COLO829 (cell line): ENCODE measurements around the gene PIEZO1.

Experiments used
- DNase-seq: peaks from one replicate; pipeline ENCODE4 v3.0.0; 2012; ENCODE audit warnings: low spot score

PIEZO1 gene

GRCh38 chr16:88817785-88818574 is 33.0 kb upstream of the PIEZO1 start:
- DNase-seq, result no peak

GRCh38 chr16:88816736-88817535 is 31.9 kb upstream of the PIEZO1 start:
- no peak for DNase-seq

GRCh38 chr16:88815901-88816589 is 31.0 kb upstream of the PIEZO1 start:
- DNase-seq, result no peak

GRCh38 chr16:88815227-88815626 is 30.2 kb upstream of the PIEZO1 start:
- DNase-seq, result no peak

GRCh38 chr16:88814144-88814502 is 29.1 kb upstream of the PIEZO1 start:
- no peak for DNase-seq

- no peak for DNase-seq
Measured at GRCh38 chr16:88813269-88814143, 28.5 kb upstream of the PIEZO1 start.

- no peak for DNase-seq
Measured at GRCh38 chr16:88812513-88813268, 27.7 kb upstream of the PIEZO1 start.

- DNase-seq, result peak; percentile 88
Measured at GRCh38 chr16:88811769-88812512, 26.9 kb upstream of the PIEZO1 start, which contains the start of gene APRT. TSS of gene APRT (minus strand) at chr16:88811928. CDS start at chr16:88811899, 29 bp downstream.

- DNase-seq, result peak; percentile 40
Measured at GRCh38 chr16:88810912-88811768, 26.1 kb upstream of the PIEZO1 start.

DNA sequence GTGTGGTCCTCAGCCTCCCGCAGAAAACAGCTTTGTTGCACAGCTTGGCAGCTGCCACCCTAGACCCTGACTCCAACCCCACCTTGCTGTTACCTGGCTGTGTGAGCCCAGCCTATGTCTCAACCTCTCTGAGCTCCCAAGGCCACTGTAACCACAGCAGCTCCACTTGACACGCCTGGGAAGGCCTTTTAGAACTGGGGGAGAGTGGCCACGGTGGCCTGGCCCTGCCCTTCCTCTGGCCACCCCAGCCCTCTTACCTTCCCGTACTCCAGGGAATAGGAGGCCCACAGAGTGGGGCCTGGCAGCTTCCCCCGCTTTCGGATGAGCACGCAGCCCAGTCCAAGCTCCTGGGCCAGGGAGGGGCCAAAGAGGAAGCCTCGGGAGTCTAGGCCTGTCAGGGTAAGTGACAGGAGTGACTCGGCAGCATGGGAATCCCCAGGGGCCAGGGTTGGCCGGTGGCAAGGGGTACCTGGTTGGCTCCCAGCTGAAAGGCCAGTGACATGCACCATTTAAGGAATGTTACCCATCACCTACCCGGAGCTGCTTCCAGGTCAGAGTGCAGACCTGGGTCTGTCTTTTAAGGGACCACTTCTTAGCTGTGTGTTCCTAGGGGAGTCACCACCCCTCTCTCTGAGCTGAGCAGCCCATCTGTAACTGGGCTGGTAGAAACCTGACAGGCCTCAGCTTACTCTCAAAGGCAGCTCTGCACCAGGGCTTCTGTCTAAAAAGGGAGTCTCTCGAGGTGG is 25.3 kb upstream of the PIEZO1 start:
- DNase-seq, result no peak

DNA sequence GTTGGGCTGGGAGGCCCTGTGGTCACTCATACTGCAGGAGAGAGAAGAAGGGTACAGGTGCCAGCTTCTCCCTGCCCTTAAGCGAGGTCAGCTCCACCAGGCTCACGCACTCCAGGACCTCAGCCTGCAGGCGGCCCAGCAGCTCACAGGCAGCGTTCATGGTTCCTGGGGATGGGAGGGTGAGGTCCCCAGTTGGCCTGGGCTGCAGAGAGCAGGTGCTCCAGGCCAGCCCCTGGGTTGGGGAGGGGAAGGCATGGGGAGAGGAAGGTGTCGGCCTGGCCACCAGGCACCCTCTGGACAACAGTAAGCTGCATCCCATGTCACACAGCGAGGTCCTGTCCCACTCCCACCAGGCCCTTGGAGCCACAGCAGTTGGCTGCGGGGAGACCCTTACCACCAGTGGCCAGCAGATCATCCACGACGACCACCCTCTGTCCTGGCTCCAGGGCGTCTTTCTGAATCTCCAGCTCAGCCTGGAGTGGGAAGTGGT is 24.7 kb upstream of the PIEZO1 start:
- DNase-seq, result no peak

DNA sequence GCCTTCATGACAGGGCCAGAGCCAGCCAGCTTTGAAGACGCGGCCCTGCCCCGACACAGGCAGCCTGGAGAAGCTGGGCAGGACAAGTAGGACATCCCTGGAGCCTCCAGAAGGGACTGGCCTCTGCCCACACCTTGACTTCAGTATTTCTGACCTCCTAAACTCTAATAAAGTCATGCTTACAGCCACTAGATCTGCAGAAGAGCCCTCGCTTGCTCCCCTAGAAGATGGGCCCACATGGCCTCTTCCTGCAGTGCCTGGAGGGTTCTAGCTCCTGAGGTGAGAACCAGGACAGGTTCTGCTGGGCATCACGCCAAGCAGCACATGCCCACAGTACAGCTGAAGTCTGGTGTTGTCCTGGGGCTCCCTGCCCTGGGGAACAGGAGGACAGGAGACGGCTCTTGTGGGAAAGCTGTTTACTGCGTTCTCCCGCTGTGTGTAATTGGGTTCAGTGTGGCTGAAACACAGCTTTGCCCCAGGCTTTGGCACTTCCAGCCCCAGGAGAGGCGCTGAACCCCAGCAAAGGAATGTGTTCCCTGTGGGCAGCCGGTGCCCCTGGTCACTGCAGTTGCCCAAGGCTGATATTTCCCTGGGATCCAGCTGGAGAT is 24.2 kb upstream of the PIEZO1 start:
- DNase-seq, result no peak

- DNase-seq, result no peak
Measured at GRCh38 chr16:88807626-88808453, 22.8 kb upstream of the PIEZO1 start.

- DNase-seq, result no peak
Measured at GRCh38 chr16:88807142-88807625, 22.2 kb upstream of the PIEZO1 start.

GRCh38 chr16:88806491-88807111 is 21.6 kb upstream of the PIEZO1 start:
- no peak for DNase-seq

DNA sequence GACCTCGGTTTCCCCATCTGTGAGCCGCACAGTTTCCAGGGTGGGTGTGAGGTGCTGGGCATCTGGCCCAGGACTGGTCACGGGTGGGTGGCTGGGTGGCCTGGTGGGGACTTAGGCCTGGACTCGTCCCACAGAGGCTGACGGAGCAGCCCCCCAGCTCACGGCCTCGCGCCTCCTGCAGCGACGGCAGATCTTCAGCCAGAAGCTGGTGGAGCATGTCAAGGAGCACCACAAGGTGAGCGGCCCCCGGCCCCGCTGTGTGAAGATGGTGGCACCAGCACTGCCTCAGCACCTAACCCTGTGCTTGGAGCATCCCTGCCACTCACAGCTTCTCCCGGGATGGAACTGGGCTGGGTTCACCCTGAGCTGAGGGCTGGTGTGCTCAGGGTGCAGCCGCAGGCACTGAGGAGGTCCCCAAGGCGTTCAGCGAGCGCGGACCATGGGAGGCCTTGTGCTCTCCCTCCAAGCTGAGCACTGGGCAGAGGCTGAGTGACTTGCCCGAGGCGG is 20.9 kb upstream of the PIEZO1 start:
- DNase-seq, result no peak
